NB4 (cell line): Measurements from ENCODE around the gene TMC8.

Experiments used
- CTCF ChIP-seq: IDR thresholded peaks from one replicate; pipeline ENCODE4 v1.5.1; 2012; ENCODE audit warnings: low read depth, low read length
- MAX ChIP-seq: IDR thresholded peaks from 2 replicates; pipeline ENCODE4 v1.6.1; 2011; ENCODE audit warnings: low read depth, low read length
- MYC ChIP-seq: IDR thresholded peaks from 2 replicates; pipeline ENCODE4 v1.6.1; 2011; ENCODE audit warnings: low read depth, low read length
- POLR2A ChIP-seq: IDR thresholded peaks from 2 replicates; pipeline ENCODE4 v1.6.1; 2011; ENCODE audit warnings: mild to moderate bottlenecking; ENCODE audit not compliant: insufficient read length; ENCODE audit errors: extremely low read depth

- TF ChIP-seq POLR2A (no peak), CTCF (no peak), MAX (no peak), MYC (no peak)
These were observed 53.8 kb downstream of the TMC8 start for GRCh38 chr17:78184351-78184750.
